Fibroblast of the aortic adventitia (primary cell): ENCODE results near the gene ZNF423. TPM values are rescaled to one million over a fixed set of nuclear protein-coding genes. Genes with fewer than 3 reads are reported as not detected.

Experiments used
- DNase-seq: peaks from one replicate; pipeline ENCODE4 v3.0.0-alpha.2; 2010; ENCODE audit warnings: low read depth
- H3K4me3 ChIP-seq: 2 replicates; pipeline ENCODE4 v1.5.1; 2011; ENCODE audit warnings: low read depth, mild to moderate bottlenecking, control low read depth, low read length, moderate library complexity
- total RNA-seq: library from RNA; depleted of rRNA; stranded (reverse); fragments of >200 nt; gene quantifications from 2 replicates; pipeline ENCODE4 v1.2.3, GENCODE V29; 2012; ENCODE audit warnings: low replicate concordance
- TF ChIP-seq, protein P1 (sequence below): IDR thresholded peaks from 2 replicates; pipeline ENCODE4 v1.5.1; 2011; ENCODE audit warnings: mild to moderate bottlenecking, low read length, control low read depth, inconsistent platforms; ENCODE audit not compliant: insufficient read depth

The ZNF423 gene
- total RNA-seq, 1 donor: 13.5 TPM

DNA sequence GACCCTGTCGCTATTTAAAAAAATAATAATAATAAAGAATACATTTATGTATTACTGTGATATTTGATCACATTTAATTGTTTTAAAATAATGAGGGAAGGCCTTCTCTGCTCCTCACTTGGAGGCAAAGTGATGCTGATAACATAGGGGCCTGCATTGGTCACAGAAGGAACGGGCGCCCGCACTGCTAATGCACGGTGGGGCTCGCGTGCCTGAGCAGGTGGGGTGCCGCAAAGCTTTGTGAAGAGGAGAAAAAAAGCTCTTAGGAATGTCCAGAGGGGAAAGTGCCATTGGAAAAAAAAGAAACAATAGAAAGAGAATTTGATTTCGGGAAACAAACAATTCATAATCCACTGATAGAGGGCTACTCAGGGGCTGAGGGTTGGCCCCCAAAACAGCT lies 143.8 kb downstream of the ZNF423 start:
- TF ChIP-seq, protein P1, sequence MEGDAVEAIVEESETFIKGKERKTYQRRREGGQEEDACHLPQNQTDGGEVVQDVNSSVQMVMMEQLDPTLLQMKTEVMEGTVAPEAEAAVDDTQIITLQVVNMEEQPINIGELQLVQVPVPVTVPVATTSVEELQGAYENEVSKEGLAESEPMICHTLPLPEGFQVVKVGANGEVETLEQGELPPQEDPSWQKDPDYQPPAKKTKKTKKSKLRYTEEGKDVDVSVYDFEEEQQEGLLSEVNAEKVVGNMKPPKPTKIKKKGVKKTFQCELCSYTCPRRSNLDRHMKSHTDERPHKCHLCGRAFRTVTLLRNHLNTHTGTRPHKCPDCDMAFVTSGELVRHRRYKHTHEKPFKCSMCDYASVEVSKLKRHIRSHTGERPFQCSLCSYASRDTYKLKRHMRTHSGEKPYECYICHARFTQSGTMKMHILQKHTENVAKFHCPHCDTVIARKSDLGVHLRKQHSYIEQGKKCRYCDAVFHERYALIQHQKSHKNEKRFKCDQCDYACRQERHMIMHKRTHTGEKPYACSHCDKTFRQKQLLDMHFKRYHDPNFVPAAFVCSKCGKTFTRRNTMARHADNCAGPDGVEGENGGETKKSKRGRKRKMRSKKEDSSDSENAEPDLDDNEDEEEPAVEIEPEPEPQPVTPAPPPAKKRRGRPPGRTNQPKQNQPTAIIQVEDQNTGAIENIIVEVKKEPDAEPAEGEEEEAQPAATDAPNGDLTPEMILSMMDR: no peak
- no peak overlapping the region for H3K4me3 ChIP-seq
- DNase-seq: no peak

DNA sequence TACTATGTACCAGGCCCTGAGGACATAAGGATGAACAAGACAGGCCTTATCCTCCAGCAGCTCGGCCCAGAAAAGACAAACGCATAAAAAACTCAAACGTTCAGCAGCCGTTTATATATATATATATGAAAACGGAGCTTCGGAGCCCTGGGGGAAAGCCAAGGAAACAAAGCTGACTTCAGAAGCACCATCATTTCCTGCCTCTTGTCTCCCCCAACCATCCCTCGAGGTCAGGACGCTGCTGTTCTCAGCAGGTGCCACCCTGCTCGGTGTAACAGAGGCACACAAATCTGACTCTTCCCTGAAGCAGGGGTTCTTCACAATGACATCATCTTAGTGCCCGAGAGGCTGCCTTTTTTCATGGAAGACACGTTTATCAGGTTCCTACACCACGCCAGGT lies 146.9 kb downstream of the ZNF423 start:
- TF ChIP-seq, protein P1: no peak
- H3K4me3 ChIP-seq: no peak overlapping the region
- no peak for DNase-seq

DNA sequence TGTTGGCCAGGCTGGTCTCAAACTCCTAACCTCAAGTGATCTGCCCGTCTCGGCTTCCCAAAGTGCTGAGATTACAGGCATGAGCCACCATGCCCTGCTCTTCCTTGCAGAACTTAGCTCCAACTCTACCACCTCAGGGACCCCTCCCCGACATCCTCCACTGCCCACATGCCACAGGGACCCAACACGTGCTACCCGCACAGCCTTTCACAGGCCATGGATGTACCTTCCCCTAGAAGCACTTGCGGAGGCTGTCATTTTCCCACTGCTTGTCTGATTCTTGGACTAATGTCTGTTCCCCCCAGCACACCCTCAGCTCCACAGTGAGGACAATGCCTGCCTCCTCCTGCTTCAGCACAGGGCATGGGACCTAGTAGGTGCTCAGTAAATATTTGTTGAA lies 147.4 kb downstream of the ZNF423 start:
- TF ChIP-seq, protein P1: no peak

DNA sequence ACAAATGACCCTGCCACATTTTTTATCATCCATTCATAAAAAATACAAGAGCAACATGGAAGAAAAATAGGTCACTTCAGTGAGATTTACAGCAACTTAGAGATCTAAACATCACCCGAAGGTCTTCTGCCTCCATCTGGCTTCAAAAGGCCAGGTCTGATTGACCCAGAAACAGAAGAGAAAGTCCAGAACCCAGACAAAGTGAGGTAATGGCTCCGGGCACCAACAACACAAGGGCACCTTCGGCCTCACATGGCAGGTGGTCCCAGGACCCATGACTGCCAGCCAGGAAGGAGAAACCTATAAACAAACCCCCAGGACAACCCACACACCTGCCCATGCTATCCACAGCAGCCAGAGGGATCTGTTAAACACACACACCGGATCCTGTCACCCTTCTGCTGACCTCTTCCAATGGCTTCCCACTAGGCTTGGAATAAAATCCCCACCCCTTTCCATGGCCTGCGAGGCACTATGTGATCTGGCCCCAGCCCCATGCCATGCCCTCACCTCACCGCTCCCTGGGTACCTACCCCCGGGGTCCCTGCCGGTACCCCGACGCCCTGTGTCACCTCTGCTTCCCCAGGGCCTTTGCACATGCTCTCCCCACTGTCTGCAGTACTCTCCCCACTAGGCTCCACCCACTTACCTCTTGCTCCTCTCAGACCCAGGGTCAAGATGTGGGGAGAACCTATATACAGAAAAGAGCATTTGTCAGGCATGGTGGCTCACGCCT lies 149.1 kb downstream of the ZNF423 start:
- TF ChIP-seq, protein P1: no peak
- H3K4me3 ChIP-seq: no peak overlapping the region
- DNase-seq: no peak

More for the DNA sequence above, 147.4 kb downstream of the ZNF423 start:
- no peak for DNase-seq
- H3K4me3 ChIP-seq: no peak overlapping the region

DNA sequence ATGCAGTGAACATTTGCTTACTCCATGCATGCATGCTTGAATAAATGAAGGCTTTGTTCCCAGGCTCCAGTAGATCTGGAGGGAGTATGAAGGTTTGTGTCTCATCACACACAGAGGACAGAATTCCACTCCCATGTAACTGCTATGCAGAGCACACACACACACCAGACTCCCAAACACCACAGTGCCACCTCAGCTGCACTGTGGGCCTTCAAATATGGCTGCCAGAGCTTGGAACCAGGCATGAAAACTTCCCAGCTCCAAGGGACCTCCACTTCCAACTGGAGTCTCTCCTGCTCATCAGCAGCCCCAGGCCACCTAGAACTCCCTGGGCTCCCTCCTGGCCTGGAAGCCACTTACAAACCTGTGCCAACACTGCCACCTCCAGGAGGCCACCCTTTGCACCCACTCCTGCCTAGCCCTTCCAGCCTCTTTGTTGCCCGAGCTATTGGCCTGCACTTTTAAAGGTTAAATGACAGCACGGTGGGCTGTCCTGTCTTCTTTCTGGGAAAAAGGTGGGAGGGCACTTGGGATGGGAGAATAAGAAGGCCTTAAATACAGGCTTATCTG lies 151.2 kb downstream of the ZNF423 start:
- no peak for DNase-seq
- H3K4me3 ChIP-seq: no peak overlapping the region
- TF ChIP-seq, protein P1: no peak

DNA sequence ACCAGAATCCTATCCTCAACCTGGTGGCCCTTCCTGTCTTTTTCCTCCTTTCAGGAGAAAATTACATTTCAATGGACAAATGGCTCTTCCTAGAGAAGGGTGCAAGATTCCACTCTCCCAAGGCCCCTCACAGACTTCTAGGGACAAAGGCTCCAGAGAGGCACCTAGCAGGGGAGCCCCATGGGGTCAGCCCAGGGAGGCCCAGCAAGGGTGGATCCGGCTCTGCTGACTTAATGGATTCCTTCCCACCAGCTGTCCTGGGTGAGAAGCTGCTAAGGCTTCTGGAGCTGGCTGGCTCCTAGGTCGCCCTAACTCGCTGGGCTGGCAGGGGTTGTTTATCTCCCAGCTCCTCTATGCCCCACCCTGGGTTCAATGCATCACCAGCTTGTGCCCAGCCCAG lies 152.4 kb downstream of the ZNF423 start:
- no peak for DNase-seq
- TF ChIP-seq, protein P1: no peak
- no peak overlapping the region for H3K4me3 ChIP-seq
